K562 (cell line): Measurements from ENCODE around the gene DTD1. TPM values are rescaled to one million over a fixed set of nuclear protein-coding genes. Genes with fewer than 3 reads are reported as not detected.
A peak's percentile ranks its signal among the peaks of the same experiment; 100 is the strongest.

Experiments
- ATAC-seq: fragments of 200-7000 bp; cut with Tn5 transposase; 3 replicates; pipeline ENCODE4 v1.9.1; 2020; ENCODE audit warnings: moderate library complexity
- BruUV-seq: library from RNA; stranded (reverse); fragments of 400-500 nt; replicated peaks from 2 replicates; lab custom pipeline; 2021; lab: Mats Ljungman, UMichigan
- CTCF ChIA-PET: fragments of 300-600 bp; formaldehyde crosslinking; extraction: SDS; loops from one replicate; lab custom pipeline; 2021; ENCODE audit warnings: low intra/inter-chr PET ratio; lab: Yijun Ruan, JAX
- POLR2A ChIA-PET: fragments of 300-600, 350-650 bp; sonication (Branson Sonifier 250); formaldehyde crosslinking; extraction: SDS; loops from one replicate; lab custom pipeline; 2021; ENCODE audit warnings: antibody characterized with exemption, inconsistent platforms; lab: Yijun Ruan, JAX
- DNase-seq, 4 experiments: peaks; one replicate each; pipeline versions ENCODE4 v3.0.0 to v3.0.0-alpha.2; 2011 to 2018; ENCODE audit warnings: low spot score in 3 of 4, mixed read lengths in 3 of 4; ENCODE audit errors: extremely low read depth in 1 of 4
- FAIRE-seq: peaks from 2 replicates; lab custom pipeline; 2011; peaks lifted over from hg19 to GRCh38; lab: Jason Lieb, UNC
- H2AFZ ChIP-seq: 2 replicates; pipeline ENCODE4 v1.6.0; 2011; ENCODE audit warnings: low read depth, low read length, control low read depth, inconsistent platforms
- H3K27ac ChIP-seq: fragments of 200-600 bp; 3 replicates; pipeline ENCODE4 v1.8.0; 2011; ENCODE audit warnings: low read depth, mild to moderate bottlenecking, control low read depth, inconsistent platforms, low read length, moderate library complexity, mixed read lengths; ENCODE audit errors: extremely low read depth
- H3K27me3 ChIP-seq, 2 experiments: fragments of 300-600 bp in 1 of 2; 2 replicates in 1 of 2; 3 replicates in 1 of 2; pipeline versions ENCODE4 v1.6.0 to v1.8.0; 2011; ENCODE audit warnings: inconsistent platforms in 2 of 2, low read length in 2 of 2, mild to moderate bottlenecking in 1 of 2, mixed read lengths in 1 of 2, moderate library complexity in 1 of 2; ENCODE audit not compliant: control insufficient read depth in 2 of 2, insufficient read depth in 2 of 2
- H3K36me3 ChIP-seq: fragments of 300-600 bp; 3 replicates; pipeline ENCODE4 v1.8.0; 2011; ENCODE audit warnings: mild to moderate bottlenecking, low read length, inconsistent platforms; ENCODE audit not compliant: control insufficient read depth, insufficient read depth
- H3K4me1 ChIP-seq, 2 experiments: fragments of 200-600 bp in 1 of 2; replicated peaks in 1 of 2; 2 replicates in 1 of 2; 3 replicates in 1 of 2; pipeline versions ENCODE4 v1.5.1 to v1.8.0; 2011; ENCODE audit warnings: inconsistent platforms in 2 of 2, low read length in 2 of 2, mild to moderate bottlenecking in 1 of 2, mixed read lengths in 1 of 2, moderate library complexity in 1 of 2; ENCODE audit not compliant: control insufficient read depth in 2 of 2, insufficient read depth in 2 of 2
- H3K4me2 ChIP-seq: 2 replicates; pipeline ENCODE4 v1.6.1; 2011; ENCODE audit warnings: low read length, control low read depth, inconsistent platforms, mixed read lengths; ENCODE audit not compliant: insufficient read depth
- H3K4me3 ChIP-seq: fragments of 200-600 bp; sonication (generic), shearing (Covaris generic); 2 replicates; pipeline ENCODE4 v1.5.1; 2016; ENCODE audit warnings: control low read depth, inconsistent platforms
- H3K79me2 ChIP-seq: fragments of 200-600 bp; 3 replicates; pipeline ENCODE4 v1.8.0; 2011; ENCODE audit warnings: low read length, inconsistent platforms; ENCODE audit not compliant: control insufficient read depth, insufficient read depth
- H3K9ac ChIP-seq, 2 experiments: 2 replicates each; pipeline versions ENCODE4 v1.6.0 to v1.6.1; 2011; ENCODE audit warnings: low read depth in 2 of 2, low read length in 2 of 2, control low read depth in 1 of 2, inconsistent platforms in 1 of 2, mild to moderate bottlenecking in 1 of 2, mixed read lengths in 1 of 2; ENCODE audit not compliant: insufficient read depth in 1 of 2
- H3K9me1 ChIP-seq: one replicate; pipeline ENCODE4 v1.6.0; 2011; ENCODE audit warnings: inconsistent platforms, mild to moderate bottlenecking, low read length, moderate library complexity; ENCODE audit not compliant: control insufficient read depth, insufficient read depth
- H3K9me3 ChIP-seq: replicated peaks from 2 replicates; pipeline ENCODE4 v1.5.1; 2011; ENCODE audit warnings: low read depth, low read length, inconsistent platforms; ENCODE audit not compliant: control insufficient read depth, insufficient read depth
- H4K20me1 ChIP-seq: replicated peaks from 2 replicates; pipeline ENCODE4 v1.6.1; 2011; ENCODE audit warnings: low read length, inconsistent platforms, mixed read lengths; ENCODE audit not compliant: control insufficient read depth, insufficient read depth
- C11orf30 ChIP-seq: fragments of 450-650 bp; IDR thresholded peaks from 2 replicates; pipeline ENCODE4 v1.6.1; 2016; ENCODE audit warnings: low read depth, mild to moderate bottlenecking
- MAFG ChIP-seq: fragments of 450-650 bp; conservative IDR thresholded peaks from 2 replicates; pipeline ENCODE4 v1.6.1; 2016; ENCODE audit warnings: missing genetic modification characterization, missing compliant biosample characterization
- ZNF316 ChIP-seq: fragments of 450-650 bp; IDR thresholded peaks from 2 replicates; pipeline ENCODE4 v1.6.1; 2016
- ZNF696 ChIP-seq: fragments of 250-450 bp; sonication (Bioruptor Pico); conservative IDR thresholded peaks from 2 replicates; pipeline ENCODE4 v1.4.0; 2020; ENCODE audit warnings: mild to moderate bottlenecking, moderate library complexity
- WGBS: fragments of 100-300 bp; shearing (Covaris generic); methylation state at CpG from one replicate; pipeline ENCODE4 v1.1.6; 2016; ENCODE audit warnings: low coverage, mixed read lengths; ENCODE audit not compliant: insufficient coverage; ENCODE audit errors: missing lambda C conversion rate; 5-methylcytosine and 5-hydroxymethylcytosine counted together
- in situ Hi-C: fragments of 300-500 bp; cut with MboI; formaldehyde crosslinking; loops from 4 replicates; pipeline ENCODE4 v1.15.0; 2018; ENCODE audit warnings: inconsistent platforms, mixed read lengths
- intact Hi-C: fragments of 100-400 bp; cut with micrococcal nuclease; formaldehyde crosslinking; loops from 2 replicates; pipeline ENCODE4 v1.14.2; 2022
- polyA plus RNA-seq, 8 experiments: library from polyadenylated mRNA; depleted of rRNA in 4 of 8; stranded (reverse) in 5 of 8; unstranded in 3 of 8; fragments of >200 nt; fragmentation: Nextera tagmentation in 2 of 8; fragmentation: Illumina TruSeq in 1 of 8; extraction: Ambion mirVana in 2 of 8; extraction: Trizol in 1 of 8; gene quantifications; 2 replicates each; pipeline versions ENCODE4 v1.2.1 to v1.2.3, GENCODE V29; 2011 to 2014; ENCODE audit warnings: inconsistent platforms in 1 of 8, missing spikeins in 1 of 8
- total RNA-seq, 7 experiments: library from RNA; depleted of rRNA in 6 of 7; stranded (reverse); fragments of >200 nt in 6 of 7; fragmentation: Illumina TruSeq in 2 of 7; extraction: Trizol in 2 of 7; gene quantifications; 2 replicates each; pipeline versions ENCODE4 v1.2.1 to v1.2.3, GENCODE V29; 2011 to 2021; ENCODE audit warnings: low replicate concordance in 1 of 7

DTD1 gene
- total and polyA plus RNA-seq, 9 of the 15 experiments (the other 6 are each of a cell fraction or from before 2014, with no cell fraction given): 5.7 to 28.6 (median 26.8) TPM

- H3K27ac ChIP-seq: no peak overlapping the region
- no TSS peak for BruUV-seq
- no peak overlapping the region for H3K4me2 ChIP-seq
- CTCF ChIA-PET: no interaction called here
- POLR2A ChIA-PET: no interaction called here
- H3K4me1 ChIP-seq: peaks cover 2 to 13% of the 10 kb centered on the region in 2 experiments; a peak in 2 of 5 replicates
- ATAC-seq: no peak
- no peaks in the 10 kb centered on the region for H3K79me2 ChIP-seq
- H3K9ac ChIP-seq: no peak overlapping the region
- H3K36me3 ChIP-seq: no peaks in the 10 kb centered on the region
- no peak overlapping the region for H2AFZ ChIP-seq
- FAIRE-seq: no peak
- peak; percentile 74 for TF ChIP-seq C11orf30
- no peak for TF ChIP-seq ZNF696 (CRISPR knock-in tag)
- peak; percentile 36; the same call in 1 of the 2 replicates for TF ChIP-seq MAFG
- peak; percentile 89 for TF ChIP-seq ZNF316
- H3K27me3 ChIP-seq: no peaks in the 10 kb centered on the region
- no peak overlapping the region for H3K4me3 ChIP-seq
- H3K9me3 ChIP-seq: no peaks in the 10 kb centered on the region
- in situ Hi-C loops: no loop called here
- DNase-seq: no peak
- no peaks in the 10 kb centered on the region for H3K9me1 ChIP-seq
- 63% methylated on average over 7 of the region's 14 CpGs for WGBS
- H4K20me1 ChIP-seq: no peaks in the 10 kb centered on the region; the same call in 1 of the 2 replicates
- intact Hi-C loops: no loop called here
Observed at GRCh38 chr20:18623156-18623910, 35.5 kb downstream of the DTD1 start.

GRCh38 chr20:18624948-18625347 lies 37.1 kb downstream of the DTD1 start:
- no peak for FAIRE-seq
- H2AFZ ChIP-seq: no peak overlapping the region
- H3K27me3 ChIP-seq: no peaks in the 10 kb centered on the region
- BruUV-seq: no TSS peak
- no peaks in the 10 kb centered on the region for H3K9me3 ChIP-seq
- ChIA-PET CTCF (no interaction called here), POLR2A (interaction anchor here (0.7 to 0.8 kb wide), 2 partner anchors 45 to 539 kb away, joined by 3 read pairs; no protein-coding TSS in a partner anchor)
- H3K4me3 ChIP-seq: no peak overlapping the region
- H3K27ac ChIP-seq: no peak overlapping the region
- intact Hi-C loops (no loop called here), in situ Hi-C loops (no loop called here)
- H3K79me2 ChIP-seq: no peaks in the 10 kb centered on the region
- H4K20me1 ChIP-seq: no peaks in the 10 kb centered on the region; the same call in 1 of the 2 replicates
- H3K36me3 ChIP-seq: no peaks in the 10 kb centered on the region
- DNase-seq: peak in 2 of 4 experiments; percentile 35 to 69
- peaks cover 2 to 13% of the 10 kb centered on the region in 2 experiments; a peak in 2 of 5 replicates for H3K4me1 ChIP-seq
- H3K4me2 ChIP-seq: no peak overlapping the region
- WGBS: 0% methylated on average over 2 of the region's 2 CpGs
- H3K9me1 ChIP-seq: no peaks in the 10 kb centered on the region
- H3K9ac ChIP-seq: no peak overlapping the region
- peak; percentile 93 for ATAC-seq
